Measurements from ENCODE around the gene BIRC2.

BIRC2 gene

GRCh38 chr11:102386136-102386734 lies 39.2 kb downstream of the BIRC2 start:
- Histone ChIP-seq H3K36me3 (ENCODE audit: control insufficient read depth, insufficient read depth, low read length) (no peaks in the 10 kb centered on the region), H3K27ac (ENCODE audit: insufficient read depth, low read depth, low read length, poor library complexity, severe bottlenecking) (no peak overlapping the region), H3K4me3 (ENCODE audit: insufficient read depth, low read depth, low read length) (no peak overlapping the region), H3K27me3 (ENCODE audit: control insufficient read depth, insufficient read depth, low read length, poor library complexity, severe bottlenecking) (no peaks in the 10 kb centered on the region), H3K4me1 (ENCODE audit: control insufficient read depth, insufficient read depth, low read length) (peaks cover 4% of the 10 kb centered on the region), H3K9me3 (ENCODE audit: control insufficient read depth, low read length) (no peaks in the 10 kb centered on the region)
- 100% methylated on average over 2 of the region's 2 CpGs; no CpG with 5 or more reads in 1 of the 2 experiments for WGBS, 2 experiments

DNA sequence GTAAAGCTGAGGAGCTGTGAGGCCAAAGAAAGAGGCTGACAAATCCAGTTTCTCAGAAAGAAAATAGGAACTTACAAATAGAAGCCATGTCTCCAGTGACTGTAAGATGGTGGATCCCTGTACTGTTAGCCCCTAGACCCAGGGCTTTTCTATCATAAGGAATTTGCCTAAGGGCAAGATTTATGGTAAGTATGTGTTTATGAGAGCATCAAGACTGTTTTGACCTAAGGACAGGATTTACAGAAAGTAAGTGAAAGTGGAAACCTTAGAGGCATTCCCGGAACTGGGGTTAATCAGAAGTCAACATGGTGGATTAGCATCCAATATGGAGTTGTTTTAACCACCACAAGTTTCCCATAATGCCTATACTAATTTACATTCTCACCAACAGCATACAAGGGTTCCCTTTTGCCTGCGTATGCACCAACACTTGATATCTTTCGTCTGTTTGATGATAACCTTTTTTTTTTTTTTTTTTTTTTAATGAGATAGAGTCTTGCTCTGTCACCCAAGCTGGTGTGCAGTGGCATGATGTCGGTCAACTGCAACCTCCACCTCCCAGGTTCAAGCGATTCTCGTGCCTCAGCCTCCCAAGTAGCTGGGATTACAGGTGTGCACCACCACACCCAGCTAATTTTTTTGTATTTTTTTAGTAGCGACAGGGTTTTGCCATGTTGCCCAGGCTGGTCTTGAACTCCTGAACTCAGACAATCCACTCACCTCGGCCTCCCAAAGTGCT lies 40.2 kb downstream of the BIRC2 start:
- Histone ChIP-seq H3K9me3 (ENCODE audit: control insufficient read depth, low read length) (no peaks in the 10 kb centered on the region), H3K4me1 (ENCODE audit: control insufficient read depth, insufficient read depth, low read length) (peaks cover 4% of the 10 kb centered on the region), H3K27me3 (ENCODE audit: control insufficient read depth, insufficient read depth, low read length, poor library complexity, severe bottlenecking) (no peaks in the 10 kb centered on the region), H3K27ac (ENCODE audit: insufficient read depth, low read depth, low read length, poor library complexity, severe bottlenecking) (no peak overlapping the region), H3K4me3 (ENCODE audit: insufficient read depth, low read depth, low read length) (no peak overlapping the region), H3K36me3 (ENCODE audit: control insufficient read depth, insufficient read depth, low read length) (no peaks in the 10 kb centered on the region)
- WGBS, 2 experiments: 84 to 97% methylated on average over 6 to 8 of the region's 8 CpGs

GRCh38 chr11:102389253-102389652 lies 42.2 kb downstream of the BIRC2 start:
- H3K4me3 ChIP-seq (ENCODE audit: insufficient read depth, low read depth, low read length): no peak overlapping the region
- WGBS, 2 experiments: 88 to 94% methylated on average over 4 of the region's 4 CpGs
- no peak overlapping the region for H3K27ac ChIP-seq (ENCODE audit: insufficient read depth, low read depth, low read length, poor library complexity, severe bottlenecking)
- H3K4me1 ChIP-seq (ENCODE audit: control insufficient read depth, insufficient read depth, low read length): peaks cover 4% of the 10 kb centered on the region
- no peaks in the 10 kb centered on the region for H3K36me3 ChIP-seq (ENCODE audit: control insufficient read depth, insufficient read depth, low read length)
- H3K27me3 ChIP-seq (ENCODE audit: control insufficient read depth, insufficient read depth, low read length, poor library complexity, severe bottlenecking): no peaks in the 10 kb centered on the region
- no peaks in the 10 kb centered on the region for H3K9me3 ChIP-seq (ENCODE audit: control insufficient read depth, low read length)

- Histone ChIP-seq H3K4me3 (ENCODE audit: insufficient read depth, low read depth, low read length) (no peak overlapping the region), H3K4me1 (ENCODE audit: control insufficient read depth, insufficient read depth, low read length) (no peaks in the 10 kb centered on the region), H3K9me3 (ENCODE audit: control insufficient read depth, low read length) (no peaks in the 10 kb centered on the region), H3K27ac (ENCODE audit: insufficient read depth, low read depth, low read length, poor library complexity, severe bottlenecking) (no peak overlapping the region), H3K36me3 (ENCODE audit: control insufficient read depth, insufficient read depth, low read length) (peaks cover 6% of the 10 kb centered on the region), H3K27me3 (ENCODE audit: control insufficient read depth, insufficient read depth, low read length, poor library complexity, severe bottlenecking) (no peaks in the 10 kb centered on the region)
- WGBS, 2 experiments: 68 to 71% methylated on average over 12 of the region's 12 CpGs
Observed at GRCh38 chr11:102390667-102391465, 43.9 kb downstream of the BIRC2 start.

DNA sequence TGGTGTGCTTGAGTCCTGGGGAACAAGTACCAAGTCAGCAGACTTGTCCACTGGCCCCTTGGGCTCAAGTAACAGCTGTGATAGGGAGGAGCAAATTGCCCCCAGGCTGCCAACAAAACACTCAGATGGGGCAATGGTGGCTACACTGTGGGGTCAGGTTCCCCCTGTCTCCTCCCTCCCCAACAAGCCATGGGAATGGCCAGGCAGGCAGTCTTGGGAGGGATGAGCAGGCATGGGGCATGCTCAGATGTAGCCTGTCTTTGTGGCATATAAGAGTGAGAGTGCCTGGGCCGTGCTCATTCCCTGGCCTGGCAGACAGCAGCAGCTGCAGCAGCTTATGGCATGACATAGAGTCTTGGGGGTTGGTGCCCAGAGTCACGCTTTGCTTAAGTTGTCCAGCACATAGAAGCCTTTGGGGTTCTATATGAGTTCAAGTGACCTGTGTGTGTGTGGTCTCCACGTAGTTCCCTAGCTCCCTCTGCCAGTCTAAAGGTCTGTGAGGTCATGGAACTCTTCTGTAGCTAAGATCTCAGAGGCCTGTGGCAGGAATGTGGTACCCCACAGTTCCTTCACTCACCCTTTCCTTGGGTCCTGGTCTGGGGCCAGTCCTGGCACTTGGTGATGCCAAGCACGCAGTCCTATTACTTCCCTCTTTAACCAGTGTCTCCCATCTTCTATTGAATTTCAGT lies 44.7 kb downstream of the BIRC2 start:
- WGBS, 2 experiments: 88 to 94% methylated on average over 4 of the region's 4 CpGs
- peaks cover 6% of the 10 kb centered on the region for H3K36me3 ChIP-seq (ENCODE audit: control insufficient read depth, insufficient read depth, low read length)

GRCh38 chr11:102393272-102393730 lies 46.3 kb downstream of the BIRC2 start:
- Histone ChIP-seq H3K36me3 (ENCODE audit: control insufficient read depth, insufficient read depth, low read length) (peaks cover 6% of the 10 kb centered on the region), H3K9me3 (ENCODE audit: control insufficient read depth, low read length) (no peaks in the 10 kb centered on the region), H3K27ac (ENCODE audit: insufficient read depth, low read depth, low read length, poor library complexity, severe bottlenecking) (no peak overlapping the region), H3K4me1 (ENCODE audit: control insufficient read depth, insufficient read depth, low read length) (no peaks in the 10 kb centered on the region), H3K4me3 (ENCODE audit: insufficient read depth, low read depth, low read length) (no peak overlapping the region), H3K27me3 (ENCODE audit: control insufficient read depth, insufficient read depth, low read length, poor library complexity, severe bottlenecking) (no peaks in the 10 kb centered on the region)
- 95 to 98% methylated on average over 2 of the region's 2 CpGs for WGBS, 2 experiments

More for the DNA sequence above, 44.7 kb downstream of the BIRC2 start:
- Histone ChIP-seq H3K4me3 (ENCODE audit: insufficient read depth, low read depth, low read length) (no peak overlapping the region), H3K9me3 (ENCODE audit: control insufficient read depth, low read length) (no peaks in the 10 kb centered on the region), H3K27ac (ENCODE audit: insufficient read depth, low read depth, low read length, poor library complexity, severe bottlenecking) (no peak overlapping the region), H3K27me3 (ENCODE audit: control insufficient read depth, insufficient read depth, low read length, poor library complexity, severe bottlenecking) (no peaks in the 10 kb centered on the region), H3K4me1 (ENCODE audit: control insufficient read depth, insufficient read depth, low read length) (no peaks in the 10 kb centered on the region)

DNA sequence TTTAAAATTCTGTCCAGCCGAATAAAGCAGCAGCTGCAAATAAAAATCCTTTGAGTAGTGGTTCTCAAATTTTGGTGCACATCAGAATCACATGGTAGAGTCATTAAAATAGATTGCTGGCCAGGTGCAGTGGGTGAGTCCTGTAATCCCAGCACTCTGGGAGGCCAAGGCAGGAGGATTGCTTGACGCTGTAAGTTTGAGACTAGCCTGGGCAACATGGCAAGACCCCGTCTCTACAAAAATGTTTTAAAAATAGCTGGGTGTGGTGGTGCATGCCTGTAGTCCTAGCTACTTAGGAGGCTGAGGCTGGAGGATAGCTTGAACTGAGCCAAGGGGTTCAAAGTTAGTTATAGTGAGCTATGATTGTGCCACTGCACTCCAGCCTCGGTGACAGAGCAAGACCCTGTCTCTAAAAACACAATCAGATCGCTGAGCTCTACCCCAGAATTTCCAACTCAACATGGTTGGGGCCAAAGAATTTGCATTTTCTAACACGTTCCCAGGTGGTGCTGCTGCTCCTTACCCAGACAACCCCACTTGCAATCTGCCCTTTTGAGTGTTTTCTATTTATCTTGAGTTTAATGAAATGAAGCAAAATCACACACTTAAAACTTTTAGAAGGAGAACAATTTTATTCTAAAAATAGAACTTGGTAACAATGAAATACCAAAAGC lies 48.8 kb downstream of the BIRC2 start:
- 91 to 94% methylated on average over 6 of the region's 6 CpGs for WGBS, 2 experiments
- H3K4me1 ChIP-seq (ENCODE audit: control insufficient read depth, insufficient read depth, low read length): no peaks in the 10 kb centered on the region
- no peak overlapping the region for H3K27ac ChIP-seq (ENCODE audit: insufficient read depth, low read depth, low read length, poor library complexity, severe bottlenecking)
- no peaks in the 10 kb centered on the region for H3K9me3 ChIP-seq (ENCODE audit: control insufficient read depth, low read length)
- H3K4me3 ChIP-seq (ENCODE audit: insufficient read depth, low read depth, low read length): no peak overlapping the region
- H3K27me3 ChIP-seq (ENCODE audit: control insufficient read depth, insufficient read depth, low read length, poor library complexity, severe bottlenecking): no peaks in the 10 kb centered on the region
- H3K36me3 ChIP-seq (ENCODE audit: control insufficient read depth, insufficient read depth, low read length): peaks cover 15% of the 10 kb centered on the region

DNA sequence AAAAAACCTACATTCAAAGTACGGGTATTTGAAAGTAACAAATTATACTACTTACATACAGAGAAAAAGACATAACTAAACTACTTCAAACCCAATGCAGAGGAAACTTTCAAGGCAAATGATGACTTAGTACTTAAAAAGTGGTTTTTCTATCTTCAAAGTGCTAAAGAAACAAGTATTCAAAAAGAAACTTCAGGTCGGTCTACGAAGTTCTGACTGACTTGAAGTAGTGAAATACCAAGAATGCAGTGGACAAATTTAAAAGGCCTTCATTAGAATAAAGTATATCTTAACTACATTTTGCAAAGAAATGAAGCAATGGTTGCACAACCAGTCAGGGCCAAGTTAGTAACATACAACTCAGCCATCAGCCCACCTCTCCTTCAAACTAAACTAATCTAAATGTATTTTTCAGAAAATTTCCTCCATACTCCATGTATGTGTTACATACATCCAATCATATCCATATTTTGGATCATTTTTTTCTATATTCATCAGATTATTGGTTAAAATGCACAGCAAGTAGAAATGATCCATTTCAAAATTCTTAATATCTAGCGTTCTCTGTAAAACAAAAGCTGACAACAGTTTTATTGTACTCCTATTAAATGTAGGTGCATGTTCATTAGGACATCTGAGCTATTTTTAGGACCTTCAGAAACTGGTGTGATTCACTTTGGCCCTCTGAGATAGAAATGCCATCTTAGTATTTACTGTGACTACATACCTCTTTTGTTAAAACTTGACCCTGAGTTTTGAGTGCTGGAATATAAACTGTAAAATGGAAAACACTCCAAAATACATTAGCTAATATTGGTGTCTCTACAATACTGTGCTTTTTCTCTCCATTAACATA lies 49.9 kb downstream of the BIRC2 start:
- no peak overlapping the region for H3K27ac ChIP-seq (ENCODE audit: insufficient read depth, low read depth, low read length, poor library complexity, severe bottlenecking)
- no peaks in the 10 kb centered on the region for H3K9me3 ChIP-seq (ENCODE audit: control insufficient read depth, low read length)
- WGBS, 2 experiments: 99 to 100% methylated on average over 2 to 4 of the region's 4 CpGs
- no peak overlapping the region for H3K4me3 ChIP-seq (ENCODE audit: insufficient read depth, low read depth, low read length)
- H3K4me1 ChIP-seq (ENCODE audit: control insufficient read depth, insufficient read depth, low read length): no peaks in the 10 kb centered on the region
- no peaks in the 10 kb centered on the region for H3K27me3 ChIP-seq (ENCODE audit: control insufficient read depth, insufficient read depth, low read length, poor library complexity, severe bottlenecking)
- peaks cover 25% of the 10 kb centered on the region for H3K36me3 ChIP-seq (ENCODE audit: control insufficient read depth, insufficient read depth, low read length)

GRCh38 chr11:102398297-102398696 lies 51.3 kb downstream of the BIRC2 start:
- WGBS, 2 experiments: 95 to 97% methylated on average over 2 of the region's 2 CpGs
- peaks cover 25% of the 10 kb centered on the region for H3K36me3 ChIP-seq (ENCODE audit: control insufficient read depth, insufficient read depth, low read length)
- H3K9me3 ChIP-seq (ENCODE audit: control insufficient read depth, low read length): no peaks in the 10 kb centered on the region

More at GRCh38 chr11:102398297-102398696, 51.3 kb downstream of the BIRC2 start:
- no peak overlapping the region for H3K4me3 ChIP-seq (ENCODE audit: insufficient read depth, low read depth, low read length)
- H3K27ac ChIP-seq (ENCODE audit: insufficient read depth, low read depth, low read length, poor library complexity, severe bottlenecking): no peak overlapping the region
- H3K4me1 ChIP-seq (ENCODE audit: control insufficient read depth, insufficient read depth, low read length): no peaks in the 10 kb centered on the region
- no peaks in the 10 kb centered on the region for H3K27me3 ChIP-seq (ENCODE audit: control insufficient read depth, insufficient read depth, low read length, poor library complexity, severe bottlenecking)

Data from ectodermal cell (in vitro differentiated cells).